K562 (cell line): ENCODE data around the gene PLXNB3. TPM values are rescaled to one million over a fixed set of nuclear protein-coding genes. Genes with fewer than 3 reads are reported as not detected.
A peak's percentile ranks its signal among the peaks of the same experiment; 100 is the strongest.

Experiments used
- ATAC-seq: fragments of 200-7000 bp; cut with Tn5 transposase; 3 replicates; pipeline ENCODE4 v1.9.1; 2020; ENCODE audit warnings: moderate library complexity
- BruUV-seq: library from RNA; stranded (reverse); fragments of 400-500 nt; replicated peaks from 2 replicates; lab custom pipeline; 2021; lab: Mats Ljungman, UMichigan
- CTCF ChIA-PET: fragments of 300-600 bp; formaldehyde crosslinking; extraction: SDS; loops from one replicate; lab custom pipeline; 2021; ENCODE audit warnings: low intra/inter-chr PET ratio; lab: Yijun Ruan, JAX
- POLR2A ChIA-PET: fragments of 300-600, 350-650 bp; sonication (Branson Sonifier 250); formaldehyde crosslinking; extraction: SDS; loops from one replicate; lab custom pipeline; 2021; ENCODE audit warnings: antibody characterized with exemption, inconsistent platforms; lab: Yijun Ruan, JAX
- DNase-seq, 4 experiments: peaks; one replicate each; pipeline versions ENCODE4 v3.0.0 to v3.0.0-alpha.2; 2011 to 2018; ENCODE audit warnings: low spot score in 3 of 4, mixed read lengths in 3 of 4; ENCODE audit errors: extremely low read depth in 1 of 4
- FAIRE-seq: peaks from 2 replicates; lab custom pipeline; 2011; peaks lifted over from hg19 to GRCh38; lab: Jason Lieb, UNC
- H2AFZ ChIP-seq: 2 replicates; pipeline ENCODE4 v1.6.0; 2011; ENCODE audit warnings: low read depth, low read length, control low read depth, inconsistent platforms
- H3K27ac ChIP-seq: fragments of 200-600 bp; 3 replicates; pipeline ENCODE4 v1.8.0; 2011; ENCODE audit warnings: low read depth, mild to moderate bottlenecking, control low read depth, inconsistent platforms, low read length, moderate library complexity, mixed read lengths; ENCODE audit errors: extremely low read depth
- H3K27me3 ChIP-seq, 2 experiments: fragments of 300-600 bp in 1 of 2; 2 replicates in 1 of 2; 3 replicates in 1 of 2; pipeline versions ENCODE4 v1.6.0 to v1.8.0; 2011; ENCODE audit warnings: inconsistent platforms in 2 of 2, low read length in 2 of 2, mild to moderate bottlenecking in 1 of 2, mixed read lengths in 1 of 2, moderate library complexity in 1 of 2; ENCODE audit not compliant: control insufficient read depth in 2 of 2, insufficient read depth in 2 of 2
- H3K36me3 ChIP-seq: fragments of 300-600 bp; 3 replicates; pipeline ENCODE4 v1.8.0; 2011; ENCODE audit warnings: mild to moderate bottlenecking, low read length, inconsistent platforms; ENCODE audit not compliant: control insufficient read depth, insufficient read depth
- H3K4me1 ChIP-seq, 2 experiments: fragments of 200-600 bp in 1 of 2; replicated peaks in 1 of 2; 2 replicates in 1 of 2; 3 replicates in 1 of 2; pipeline versions ENCODE4 v1.5.1 to v1.8.0; 2011; ENCODE audit warnings: inconsistent platforms in 2 of 2, low read length in 2 of 2, mild to moderate bottlenecking in 1 of 2, mixed read lengths in 1 of 2, moderate library complexity in 1 of 2; ENCODE audit not compliant: control insufficient read depth in 2 of 2, insufficient read depth in 2 of 2
- H3K4me2 ChIP-seq: 2 replicates; pipeline ENCODE4 v1.6.1; 2011; ENCODE audit warnings: low read length, control low read depth, inconsistent platforms, mixed read lengths; ENCODE audit not compliant: insufficient read depth
- H3K4me3 ChIP-seq: fragments of 200-600 bp; sonication (generic), shearing (Covaris generic); 2 replicates; pipeline ENCODE4 v1.5.1; 2016; ENCODE audit warnings: control low read depth, inconsistent platforms
- H3K79me2 ChIP-seq: fragments of 200-600 bp; 3 replicates; pipeline ENCODE4 v1.8.0; 2011; ENCODE audit warnings: low read length, inconsistent platforms; ENCODE audit not compliant: control insufficient read depth, insufficient read depth
- H3K9ac ChIP-seq, 2 experiments: 2 replicates each; pipeline versions ENCODE4 v1.6.0 to v1.6.1; 2011; ENCODE audit warnings: low read depth in 2 of 2, low read length in 2 of 2, control low read depth in 1 of 2, inconsistent platforms in 1 of 2, mild to moderate bottlenecking in 1 of 2, mixed read lengths in 1 of 2; ENCODE audit not compliant: insufficient read depth in 1 of 2
- H3K9me1 ChIP-seq: one replicate; pipeline ENCODE4 v1.6.0; 2011; ENCODE audit warnings: inconsistent platforms, mild to moderate bottlenecking, low read length, moderate library complexity; ENCODE audit not compliant: control insufficient read depth, insufficient read depth
- H3K9me3 ChIP-seq: replicated peaks from 2 replicates; pipeline ENCODE4 v1.5.1; 2011; ENCODE audit warnings: low read depth, low read length, inconsistent platforms; ENCODE audit not compliant: control insufficient read depth, insufficient read depth
- H4K20me1 ChIP-seq: replicated peaks from 2 replicates; pipeline ENCODE4 v1.6.1; 2011; ENCODE audit warnings: low read length, inconsistent platforms, mixed read lengths; ENCODE audit not compliant: control insufficient read depth, insufficient read depth
- FOXJ2 ChIP-seq: fragments of 200-800 bp; sonication (Bioruptor generic); IDR thresholded peaks from 2 replicates; pipeline ENCODE4 v1.6.1; 2016; ENCODE audit warnings: missing genetic modification characterization, missing compliant biosample characterization
- HNRNPL ChIP-seq: fragments of 200-400 bp; formaldehyde crosslinking; IDR thresholded peaks from 2 replicates; pipeline ENCODE4 v1.6.1; 2017; ENCODE audit warnings: low read depth, mild to moderate bottlenecking, low read length
- KDM5B ChIP-seq: fragments of 200-600 bp; sonication (generic); IDR thresholded peaks from 2 replicates; pipeline ENCODE4 v1.6.1; 2012; ENCODE audit warnings: low read depth, mild to moderate bottlenecking, moderate library complexity, low read length, control low read depth, inconsistent platforms; ENCODE audit not compliant: insufficient replicate concordance
- NFRKB ChIP-seq: fragments of 450-650 bp; IDR thresholded peaks from 2 replicates; pipeline ENCODE4 v1.6.1; 2016; ENCODE audit warnings: low read depth
- STAT5A ChIP-seq: IDR thresholded peaks from 2 replicates; pipeline ENCODE4 v1.6.1; 2012; ENCODE audit warnings: low read length, inconsistent platforms, borderline replicate concordance
- SUPT5H ChIP-seq: fragments of 450-650 bp; IDR thresholded peaks from 2 replicates; pipeline ENCODE4 v1.6.1; 2016
- YY1 ChIP-seq, 3 experiments: IDR thresholded peaks; 2 replicates each; pipeline ENCODE4 v1.6.1; 2011; ENCODE audit warnings: low read length in 2 of 3, mild to moderate bottlenecking in 2 of 3, moderate library complexity in 2 of 3, borderline replicate concordance in 1 of 3, control low read depth in 1 of 3, low read depth in 1 of 3; ENCODE audit not compliant: insufficient read depth in 3 of 3, insufficient replicate concordance in 2 of 3, control insufficient read depth in 1 of 3, insufficient read length in 1 of 3; ENCODE audit errors: extremely low read depth in 1 of 3
- ZNF316 ChIP-seq: fragments of 450-650 bp; IDR thresholded peaks from 2 replicates; pipeline ENCODE4 v1.6.1; 2016
- WGBS: fragments of 100-300 bp; shearing (Covaris generic); methylation state at CpG from one replicate; pipeline ENCODE4 v1.1.6; 2016; ENCODE audit warnings: low coverage, mixed read lengths; ENCODE audit not compliant: insufficient coverage; ENCODE audit errors: missing lambda C conversion rate; 5-methylcytosine and 5-hydroxymethylcytosine counted together
- in situ Hi-C: fragments of 300-500 bp; cut with MboI; formaldehyde crosslinking; loops from 4 replicates; pipeline ENCODE4 v1.15.0; 2018; ENCODE audit warnings: inconsistent platforms, mixed read lengths
- intact Hi-C: fragments of 100-400 bp; cut with micrococcal nuclease; formaldehyde crosslinking; loops from 2 replicates; pipeline ENCODE4 v1.14.2; 2022
- polyA plus RNA-seq, 8 experiments: library from polyadenylated mRNA; depleted of rRNA in 4 of 8; stranded (reverse) in 5 of 8; unstranded in 3 of 8; fragments of >200 nt; fragmentation: Nextera tagmentation in 2 of 8; fragmentation: Illumina TruSeq in 1 of 8; extraction: Ambion mirVana in 2 of 8; extraction: Trizol in 1 of 8; gene quantifications; 2 replicates each; pipeline versions ENCODE4 v1.2.1 to v1.2.3, GENCODE V29; 2011 to 2014; ENCODE audit warnings: inconsistent platforms in 1 of 8, missing spikeins in 1 of 8
- total RNA-seq, 7 experiments: library from RNA; depleted of rRNA in 6 of 7; stranded (reverse); fragments of >200 nt in 6 of 7; fragmentation: Illumina TruSeq in 2 of 7; extraction: Trizol in 2 of 7; gene quantifications; 2 replicates each; pipeline versions ENCODE4 v1.2.1 to v1.2.3, GENCODE V29; 2011 to 2021; ENCODE audit warnings: low replicate concordance in 1 of 7
- TF ChIP-seq, protein P1 (sequence below), 3 experiments: IDR thresholded peaks in 2 of 3; conservative IDR thresholded peaks in 1 of 3; 2 replicates each; pipeline ENCODE4 v1.5.1; 2011 to 2012; ENCODE audit warnings: low read length in 3 of 3, mild to moderate bottlenecking in 3 of 3, control low read depth in 2 of 3, improper control_type of control experiment in 1 of 3, inconsistent platforms in 1 of 3, low read depth in 1 of 3, mixed read lengths in 1 of 3, moderate library complexity in 1 of 3; ENCODE audit not compliant: insufficient read depth in 2 of 3
- TF ChIP-seq, protein P2 (sequence below): sonication (generic); formaldehyde crosslinking; IDR thresholded peaks from 2 replicates; pipeline ENCODE4 v1.8.0; 2023; ENCODE audit warnings: mild to moderate bottlenecking, missing genetic modification reagents
- TF ChIP-seq, protein P3 (sequence below): fragments of 450-650 bp; IDR thresholded peaks from 2 replicates; pipeline ENCODE4 v1.6.1; 2014; ENCODE audit warnings: low read depth, mild to moderate bottlenecking, moderate library complexity, borderline replicate concordance

Gene PLXNB3
- total and polyA plus RNA-seq, 9 of the 15 experiments (the other 6 are each of a cell fraction or from before 2014, with no cell fraction given) = 0.22 to 2.0 (median 1.4) TPM; not detected in 2

DNA sequence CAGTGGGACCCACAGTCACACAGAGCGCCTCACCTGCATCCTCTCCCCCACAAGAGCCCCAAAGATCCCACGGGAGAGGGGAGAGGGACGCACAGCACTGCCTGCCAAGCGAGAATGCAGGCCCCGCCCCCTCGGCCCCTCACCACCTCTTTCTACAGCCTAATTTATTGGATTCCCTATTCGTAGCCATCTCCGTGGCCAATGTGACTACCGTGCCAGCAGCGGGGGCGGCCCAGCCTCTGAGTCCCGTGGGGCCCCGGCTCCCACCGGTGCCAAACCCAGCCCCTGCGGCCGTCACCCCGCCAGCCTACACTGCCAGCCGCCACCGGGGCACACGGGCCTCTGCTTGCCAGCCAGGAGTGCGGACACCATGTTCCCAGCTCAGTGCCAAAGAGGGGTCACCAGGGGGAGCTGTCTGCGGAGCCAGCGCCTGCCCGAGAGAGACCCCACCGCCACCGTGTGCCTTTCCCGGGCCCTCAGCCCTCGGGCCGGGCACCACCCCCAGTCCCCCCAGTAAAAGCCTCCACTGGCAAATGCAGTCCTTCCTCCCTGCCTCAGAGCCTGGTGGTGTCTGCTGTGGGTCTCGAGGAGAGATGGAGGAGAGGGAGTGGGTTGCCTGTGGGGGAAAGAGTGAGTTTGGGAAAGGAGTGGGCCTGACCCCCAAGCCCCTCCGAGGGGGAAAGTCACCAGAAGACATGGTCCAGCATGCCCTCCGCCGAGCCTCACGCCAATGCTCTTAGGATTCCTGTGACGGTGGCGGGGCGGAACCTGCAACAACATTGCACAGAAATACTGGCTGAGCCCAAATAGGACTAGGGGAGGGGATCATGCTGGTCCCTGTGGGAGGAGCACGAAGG, 19.6 kb upstream of the PLXNB3 start:
- WGBS = 16% methylated on average over 23 of the region's 38 CpGs
- peak; percentile 13; the same call in 1 of the 2 replicates for TF ChIP-seq SUPT5H
- TF ChIP-seq, protein P1, sequence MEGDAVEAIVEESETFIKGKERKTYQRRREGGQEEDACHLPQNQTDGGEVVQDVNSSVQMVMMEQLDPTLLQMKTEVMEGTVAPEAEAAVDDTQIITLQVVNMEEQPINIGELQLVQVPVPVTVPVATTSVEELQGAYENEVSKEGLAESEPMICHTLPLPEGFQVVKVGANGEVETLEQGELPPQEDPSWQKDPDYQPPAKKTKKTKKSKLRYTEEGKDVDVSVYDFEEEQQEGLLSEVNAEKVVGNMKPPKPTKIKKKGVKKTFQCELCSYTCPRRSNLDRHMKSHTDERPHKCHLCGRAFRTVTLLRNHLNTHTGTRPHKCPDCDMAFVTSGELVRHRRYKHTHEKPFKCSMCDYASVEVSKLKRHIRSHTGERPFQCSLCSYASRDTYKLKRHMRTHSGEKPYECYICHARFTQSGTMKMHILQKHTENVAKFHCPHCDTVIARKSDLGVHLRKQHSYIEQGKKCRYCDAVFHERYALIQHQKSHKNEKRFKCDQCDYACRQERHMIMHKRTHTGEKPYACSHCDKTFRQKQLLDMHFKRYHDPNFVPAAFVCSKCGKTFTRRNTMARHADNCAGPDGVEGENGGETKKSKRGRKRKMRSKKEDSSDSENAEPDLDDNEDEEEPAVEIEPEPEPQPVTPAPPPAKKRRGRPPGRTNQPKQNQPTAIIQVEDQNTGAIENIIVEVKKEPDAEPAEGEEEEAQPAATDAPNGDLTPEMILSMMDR (IDR thresholded peaks at IDR 0.05 in 2 of 3, conservative IDR thresholded peaks at IDR 0.05 in 1 of 3; ENCODE audit: insufficient read depth in 2 of 3, low read depth in 1 of 3, low read length in 3 of 3) = peak; percentile 32 to 53 (median 42); a peak in 5 of 6 replicates
- TF ChIP-seq, protein P2, sequence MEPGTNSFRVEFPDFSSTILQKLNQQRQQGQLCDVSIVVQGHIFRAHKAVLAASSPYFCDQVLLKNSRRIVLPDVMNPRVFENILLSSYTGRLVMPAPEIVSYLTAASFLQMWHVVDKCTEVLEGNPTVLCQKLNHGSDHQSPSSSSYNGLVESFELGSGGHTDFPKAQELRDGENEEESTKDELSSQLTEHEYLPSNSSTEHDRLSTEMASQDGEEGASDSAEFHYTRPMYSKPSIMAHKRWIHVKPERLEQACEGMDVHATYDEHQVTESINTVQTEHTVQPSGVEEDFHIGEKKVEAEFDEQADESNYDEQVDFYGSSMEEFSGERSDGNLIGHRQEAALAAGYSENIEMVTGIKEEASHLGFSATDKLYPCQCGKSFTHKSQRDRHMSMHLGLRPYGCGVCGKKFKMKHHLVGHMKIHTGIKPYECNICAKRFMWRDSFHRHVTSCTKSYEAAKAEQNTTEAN (CRISPR knock-in tag) = no peak
- peak; percentile 8 for TF ChIP-seq KDM5B
- TF ChIP-seq YY1 (IDR thresholded peaks at IDR 0.05; ENCODE audit: borderline replicate concordance in 1 of 3, control insufficient read depth in 1 of 3, extremely low read depth in 1 of 3, insufficient read depth in 3 of 3, insufficient read length in 1 of 3, insufficient replicate concordance in 2 of 3, low read depth in 1 of 3, low read length in 2 of 3) = peak in 1 of 3 experiments; percentile 8
- no peak for TF ChIP-seq STAT5A
- peak; percentile 61; the same call in 1 of the 2 replicates for TF ChIP-seq HNRNPL
- TF ChIP-seq, protein P3, sequence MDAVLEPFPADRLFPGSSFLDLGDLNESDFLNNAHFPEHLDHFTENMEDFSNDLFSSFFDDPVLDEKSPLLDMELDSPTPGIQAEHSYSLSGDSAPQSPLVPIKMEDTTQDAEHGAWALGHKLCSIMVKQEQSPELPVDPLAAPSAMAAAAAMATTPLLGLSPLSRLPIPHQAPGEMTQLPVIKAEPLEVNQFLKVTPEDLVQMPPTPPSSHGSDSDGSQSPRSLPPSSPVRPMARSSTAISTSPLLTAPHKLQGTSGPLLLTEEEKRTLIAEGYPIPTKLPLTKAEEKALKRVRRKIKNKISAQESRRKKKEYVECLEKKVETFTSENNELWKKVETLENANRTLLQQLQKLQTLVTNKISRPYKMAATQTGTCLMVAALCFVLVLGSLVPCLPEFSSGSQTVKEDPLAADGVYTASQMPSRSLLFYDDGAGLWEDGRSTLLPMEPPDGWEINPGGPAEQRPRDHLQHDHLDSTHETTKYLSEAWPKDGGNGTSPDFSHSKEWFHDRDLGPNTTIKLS = peak; percentile 6; the same call in 1 of the 2 replicates
- no peak for TF ChIP-seq ZNF316
- TF ChIP-seq FOXJ2 (tag) = no peak
- 0 out of 2 replicates have a peak, but pooled peaks have one; percentile 3 for TF ChIP-seq NFRKB
- ATAC-seq (peak; percentile 40; the same call in 1 of the 3 replicates), DNase-seq (peak in 1 of 4 experiments; percentile 28), FAIRE-seq (peak; percentile 15)
- no peaks in the 10 kb centered on the region for H3K79me2 ChIP-seq
- no peaks in the 10 kb centered on the region for H3K9me1 ChIP-seq
- no peaks in the 10 kb centered on the region for H3K27me3 ChIP-seq
- no peaks in the 10 kb centered on the region for H3K36me3 ChIP-seq
- peak overlapping the region; percentile 81 for H3K4me2 ChIP-seq
- H4K20me1 ChIP-seq = no peaks in the 10 kb centered on the region
- in situ Hi-C loops = no loop called here
- peak overlapping the region; percentile 81 for H2AFZ ChIP-seq
- H3K4me3 ChIP-seq = peak overlapping the region; percentile 42
- ChIA-PET CTCF (no interaction called here), POLR2A (interaction anchor here (0.6 to 0.7 kb wide), 3 partner anchors 14 to 180 kb away, joined by 3 to 5 read pairs (median 4); no protein-coding TSS in a partner anchor)
- intact Hi-C loops = no loop called here
- H3K9me3 ChIP-seq = no peaks in the 10 kb centered on the region
- peak overlapping the region; percentile 79 for H3K27ac ChIP-seq
- H3K4me1 ChIP-seq = peaks cover 0 to 52% of the 10 kb centered on the region in 2 experiments; a peak in 3 of 5 replicates
- H3K9ac ChIP-seq = peak overlapping the region; percentile 78 to 89
- no TSS peak for BruUV-seq
